OCI-M1 (cell line): ENCODE measurements around the gene CACNA1I.

Experiments
- DNase-seq: peaks from one replicate; lab custom pipeline; 2025; lab: John Stamatoyannopoulos, UW

Gene CACNA1I

DNA sequence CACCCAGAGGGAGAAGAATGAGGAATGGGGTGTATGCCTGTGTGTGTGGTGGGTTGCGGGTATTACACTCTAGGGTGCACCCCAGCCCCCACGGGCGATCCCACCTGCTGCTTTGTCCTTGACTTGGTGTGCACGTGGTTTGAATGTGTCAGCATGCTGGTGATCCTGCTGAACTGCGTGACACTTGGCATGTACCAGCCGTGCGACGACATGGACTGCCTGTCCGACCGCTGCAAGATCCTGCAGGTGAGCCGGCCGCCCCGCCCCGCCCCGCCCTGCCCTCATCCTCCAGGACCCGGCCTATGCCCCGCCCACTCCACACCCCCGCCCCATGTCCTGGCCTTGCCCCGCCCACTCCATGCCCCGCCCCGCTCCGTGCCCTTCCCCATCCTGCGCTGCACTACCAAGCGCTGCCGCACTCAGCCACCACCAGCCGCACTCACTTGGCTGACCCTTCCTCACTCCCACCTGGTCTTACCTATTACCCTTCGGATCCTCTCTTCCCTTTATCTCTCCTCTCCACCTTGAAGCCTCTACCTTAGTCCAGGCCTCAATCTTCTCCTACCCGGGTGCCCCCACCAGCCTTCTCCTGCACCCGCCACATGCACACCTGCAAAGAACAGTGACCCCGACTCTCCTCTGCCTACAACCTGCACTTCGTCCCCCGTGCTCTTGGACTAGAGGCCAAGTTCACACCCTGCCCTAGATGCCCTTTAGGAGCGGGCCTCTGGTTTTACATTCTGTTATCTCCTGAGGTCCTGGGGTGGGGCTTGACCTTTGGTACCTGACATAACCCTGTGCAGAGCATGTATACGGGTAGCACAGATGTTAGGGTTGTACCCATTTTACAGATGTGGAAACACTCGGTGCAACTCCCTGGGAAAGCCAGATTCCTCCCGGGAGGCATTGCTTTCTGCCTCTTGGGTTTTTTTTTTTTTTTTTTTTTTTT is 27.7 kb downstream of the CACNA1I start:
- DNase-seq = no peak

DNA sequence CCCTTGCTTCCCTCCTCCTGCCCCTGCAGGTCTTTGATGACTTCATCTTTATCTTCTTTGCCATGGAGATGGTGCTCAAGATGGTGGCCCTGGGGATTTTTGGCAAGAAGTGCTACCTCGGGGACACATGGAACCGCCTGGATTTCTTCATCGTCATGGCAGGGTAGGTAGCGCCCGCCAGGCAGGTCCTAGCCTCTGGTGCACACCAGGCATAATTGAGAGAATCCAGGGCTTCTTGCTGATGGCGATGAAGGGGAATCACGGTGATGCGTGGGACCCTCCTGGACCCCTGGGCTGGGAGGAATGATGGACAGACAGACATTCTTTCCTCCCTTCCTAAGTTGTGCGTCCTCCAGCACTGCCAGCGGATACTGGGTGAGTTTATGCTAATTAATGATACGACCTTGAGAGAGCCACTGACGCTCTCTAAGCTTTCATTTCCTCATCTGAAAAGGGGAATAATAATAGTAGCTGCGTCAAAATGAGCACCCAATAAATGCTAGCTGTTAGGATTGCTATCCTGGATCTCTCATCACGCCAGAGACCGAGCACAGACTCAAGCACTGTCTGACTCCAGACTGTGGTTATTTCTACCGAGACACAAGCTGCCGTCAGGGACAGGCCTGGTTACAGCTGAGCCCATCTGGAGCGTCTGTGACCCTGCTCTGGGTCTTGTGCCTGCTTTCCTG is 30.1 kb downstream of the CACNA1I start:
- no peak for DNase-seq

DNA sequence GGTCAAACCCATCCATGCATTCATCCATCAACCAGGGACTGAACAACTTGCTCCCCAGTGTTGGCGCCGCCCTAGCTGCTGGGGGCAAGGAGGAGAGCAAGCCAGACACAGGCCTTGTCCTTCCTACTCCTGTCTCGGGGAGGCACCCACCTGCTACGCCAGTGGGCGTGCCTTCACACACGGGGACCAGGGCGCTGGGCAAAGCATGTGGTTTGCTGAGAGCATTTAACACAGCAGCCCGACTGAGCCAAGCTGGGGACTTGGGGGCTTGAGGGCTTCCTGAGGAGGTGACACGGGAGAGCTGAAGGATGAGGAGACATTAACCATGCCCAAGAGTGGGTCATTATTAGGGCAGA is 30.6 kb downstream of the CACNA1I start:
- DNase-seq = no peak

DNA sequence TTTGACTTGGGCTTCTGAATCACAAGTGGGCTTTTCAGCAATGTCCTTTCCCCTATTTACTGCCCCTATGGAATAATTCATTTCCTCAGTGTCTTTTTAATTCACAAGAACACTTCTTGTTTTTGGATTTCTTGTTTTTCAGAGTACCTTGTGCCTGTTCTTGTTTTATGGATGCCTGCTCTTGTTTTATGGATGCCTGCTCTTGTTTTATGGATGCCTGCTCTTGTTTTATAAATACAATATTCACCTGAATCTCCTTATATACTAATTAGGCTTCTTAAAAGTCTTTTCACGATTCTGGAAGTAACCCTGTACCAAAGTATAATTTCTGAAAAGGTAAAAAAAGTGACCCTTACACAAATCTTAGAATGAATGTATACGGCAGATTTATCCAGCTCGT is 32.8 kb downstream of the CACNA1I start:
- DNase-seq = no peak

DNA sequence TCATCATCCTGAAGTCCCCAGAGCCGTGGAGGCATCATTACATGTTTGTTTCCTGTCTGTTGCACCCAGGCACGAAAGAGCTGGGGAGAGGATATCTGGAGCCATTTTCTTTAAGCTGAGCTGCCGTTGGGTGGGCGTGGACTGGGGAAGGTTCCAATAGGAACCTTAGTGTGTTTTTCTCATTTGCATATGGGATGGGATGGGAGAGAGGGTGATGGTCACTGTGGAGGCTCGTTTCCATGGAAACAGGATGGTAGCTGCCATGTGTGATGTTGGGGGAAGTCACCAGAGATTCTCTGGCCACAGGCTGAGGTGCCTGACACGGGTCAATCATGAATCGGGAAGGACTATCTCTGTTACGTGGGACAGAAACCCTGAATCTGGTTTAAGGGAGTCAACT is 39.7 kb downstream of the CACNA1I start:
- DNase-seq = no peak

DNA sequence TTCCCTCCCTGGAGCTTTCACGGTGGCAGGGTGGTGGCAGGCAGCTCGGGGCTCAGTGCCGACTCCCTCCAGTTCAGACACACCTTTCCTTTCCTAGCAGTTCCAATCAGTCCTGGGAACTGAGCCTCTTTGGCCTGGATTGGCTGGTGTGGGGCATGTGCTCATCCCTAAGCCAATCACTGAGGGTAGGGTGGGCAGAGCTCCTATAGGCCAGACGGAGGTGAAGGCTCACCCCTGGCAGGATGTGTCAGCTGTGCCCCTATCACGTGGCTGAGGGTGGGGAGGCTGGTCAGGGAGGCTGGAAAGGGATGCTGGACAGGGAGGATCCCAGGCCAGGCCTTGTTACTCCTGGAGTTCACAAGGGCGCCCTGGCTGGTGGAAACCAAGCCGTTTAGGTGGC is 40.2 kb downstream of the CACNA1I start:
- no peak for DNase-seq

DNA sequence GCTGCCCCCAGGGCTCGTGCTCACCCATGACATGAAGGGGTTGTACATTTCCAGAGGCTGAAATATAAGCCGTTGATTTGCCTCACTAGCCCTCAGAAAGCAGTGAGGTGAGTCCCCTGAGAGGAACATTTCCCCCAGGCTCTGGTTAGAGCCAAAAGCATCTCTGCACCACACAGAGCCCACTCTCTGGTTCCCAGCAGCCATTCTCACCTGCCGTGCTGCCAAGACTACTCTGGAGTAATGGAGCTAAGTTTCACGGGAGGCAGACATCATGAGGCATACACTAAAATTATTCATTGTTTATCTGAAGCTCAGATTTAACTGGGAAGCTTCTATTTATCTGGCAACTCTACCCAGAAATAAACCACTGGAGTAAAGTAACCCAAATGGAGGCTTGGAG is 40.8 kb downstream of the CACNA1I start:
- no peak for DNase-seq

DNA sequence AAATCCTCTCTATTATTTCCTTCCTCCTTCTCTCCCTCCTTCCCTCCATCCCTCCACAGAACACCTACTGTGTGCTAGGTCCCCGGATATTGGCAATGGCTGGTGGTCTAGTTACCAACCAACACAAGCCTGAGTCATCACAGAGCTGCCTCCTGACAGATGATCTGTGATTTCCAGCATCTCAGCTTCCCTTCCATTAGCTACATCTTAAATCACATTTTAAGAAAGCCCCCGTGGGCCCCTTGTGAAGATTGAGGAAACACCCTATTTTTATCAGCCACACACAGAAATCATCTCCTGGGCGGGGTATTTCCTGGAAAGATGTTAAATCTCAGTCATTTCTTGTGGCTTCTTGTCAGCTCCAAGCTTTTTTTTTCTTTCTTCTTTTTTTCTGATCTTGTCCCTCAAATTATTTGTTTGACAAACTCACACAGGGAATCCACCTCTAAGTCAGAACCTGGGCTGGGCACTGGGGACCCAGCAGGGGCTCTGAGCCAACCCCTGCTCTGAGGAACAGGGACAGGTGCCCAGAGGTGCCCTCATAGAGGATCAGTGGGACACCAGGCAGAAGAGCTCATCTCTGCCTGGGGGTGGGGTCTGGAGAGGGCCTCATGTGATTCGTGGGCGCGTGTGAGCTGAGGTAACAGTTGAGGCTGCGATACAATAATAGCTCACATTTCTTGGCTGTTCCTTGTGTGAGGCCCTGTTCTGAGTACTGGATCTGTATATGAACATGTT is 42.4 kb downstream of the CACNA1I start:
- peak; percentile 24 for DNase-seq

DNA sequence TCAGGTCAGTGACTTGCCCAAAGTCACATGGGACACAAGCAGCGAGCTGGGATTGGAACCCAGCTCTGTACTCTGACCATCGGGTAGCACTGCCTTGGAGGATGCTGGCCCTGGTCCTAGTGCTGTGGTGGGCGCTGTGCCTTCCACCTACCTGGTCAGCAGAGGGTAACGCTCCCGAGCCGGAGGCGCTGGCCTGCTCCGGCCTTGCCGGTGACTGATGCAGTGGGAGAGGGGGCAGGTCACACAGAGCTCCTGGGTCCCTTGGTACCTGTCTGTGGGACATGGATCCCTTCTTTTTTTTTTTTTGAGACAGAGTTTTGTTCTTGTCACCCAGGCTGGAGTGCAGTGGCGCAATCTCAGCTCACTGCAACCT is 43.0 kb downstream of the CACNA1I start:
- DNase-seq = no peak

DNA sequence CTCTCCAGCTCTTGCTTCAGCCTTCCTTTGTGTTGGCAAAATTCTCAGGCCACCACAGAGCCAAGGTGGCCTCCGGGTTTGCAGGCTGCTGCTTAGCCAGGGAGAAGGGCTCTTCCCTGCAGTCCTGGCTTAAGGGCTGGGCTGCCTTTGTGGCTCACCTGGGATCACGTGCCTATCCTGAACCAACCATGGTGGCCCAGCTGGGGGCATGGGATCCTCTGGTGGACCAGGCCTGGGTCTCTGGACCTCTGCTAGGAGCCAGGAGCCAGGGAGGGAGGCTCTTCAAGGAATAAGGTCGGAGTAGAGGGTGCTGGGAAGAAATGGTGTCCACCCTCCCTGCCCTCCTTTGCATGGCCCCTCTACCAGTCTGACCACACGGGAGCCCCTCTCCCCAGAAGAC is 43.9 kb downstream of the CACNA1I start:
- DNase-seq = no peak

DNA sequence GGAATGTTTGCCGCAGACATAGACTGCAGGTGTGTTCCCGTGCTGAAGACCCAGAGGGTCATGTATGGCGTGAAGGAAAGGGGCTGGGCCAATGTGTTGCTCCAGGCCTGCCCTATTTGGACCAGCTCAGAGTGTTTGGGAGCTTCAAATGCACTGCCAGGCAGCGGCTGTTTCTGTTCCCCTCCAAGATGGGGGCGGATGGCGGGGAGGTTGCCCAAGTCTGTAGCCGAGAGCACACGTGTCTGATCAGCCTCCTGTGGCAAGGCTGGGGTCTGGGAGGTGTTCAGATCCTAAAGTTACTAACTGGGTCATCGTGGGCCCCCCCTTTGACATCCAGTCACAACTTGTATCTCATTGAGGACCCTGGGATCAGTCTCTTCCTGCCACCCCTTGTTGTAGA is 45.5 kb downstream of the CACNA1I start:
- DNase-seq = no peak

DNA sequence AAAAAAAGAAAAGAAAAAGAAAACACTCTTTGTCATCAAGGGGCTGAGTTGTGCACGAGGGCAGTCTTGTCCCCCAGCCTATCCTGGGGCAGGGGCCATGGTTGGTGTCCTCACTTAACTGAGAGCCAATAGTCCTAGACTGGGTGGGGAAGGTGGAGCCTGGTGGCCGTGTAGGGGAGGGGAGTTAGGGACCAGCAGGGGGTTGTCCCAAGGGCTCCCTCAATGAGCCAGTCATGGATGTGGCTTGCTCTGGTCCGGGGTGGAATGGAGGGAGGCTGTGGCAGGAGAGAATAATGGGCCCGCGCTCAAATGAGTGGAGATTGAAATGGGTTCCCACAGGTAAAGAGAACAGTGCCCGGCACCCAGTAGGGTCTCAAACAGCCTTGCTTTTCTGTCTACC is 46.2 kb downstream of the CACNA1I start:
- no peak for DNase-seq

DNA sequence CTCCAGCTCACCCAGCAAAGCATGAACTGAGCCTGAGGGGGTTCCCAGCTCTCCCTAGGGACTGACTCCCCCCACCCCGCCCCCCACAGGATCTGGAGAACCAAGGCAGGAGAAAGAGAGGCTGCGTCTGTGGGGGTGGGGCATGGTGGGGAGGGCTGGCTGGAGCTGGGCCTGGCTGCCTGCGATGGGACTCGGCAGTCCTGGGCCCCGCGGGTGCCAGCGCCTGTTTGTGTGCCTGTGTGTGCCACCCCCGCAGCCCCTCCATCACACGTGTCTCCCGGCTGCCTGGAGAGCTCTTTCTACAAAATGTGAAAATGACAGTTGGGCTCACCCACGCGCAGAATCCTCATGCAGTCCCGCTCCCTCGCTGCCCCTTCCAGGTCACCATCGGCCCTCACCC is 46.8 kb downstream of the CACNA1I start:
- no peak for DNase-seq

DNA sequence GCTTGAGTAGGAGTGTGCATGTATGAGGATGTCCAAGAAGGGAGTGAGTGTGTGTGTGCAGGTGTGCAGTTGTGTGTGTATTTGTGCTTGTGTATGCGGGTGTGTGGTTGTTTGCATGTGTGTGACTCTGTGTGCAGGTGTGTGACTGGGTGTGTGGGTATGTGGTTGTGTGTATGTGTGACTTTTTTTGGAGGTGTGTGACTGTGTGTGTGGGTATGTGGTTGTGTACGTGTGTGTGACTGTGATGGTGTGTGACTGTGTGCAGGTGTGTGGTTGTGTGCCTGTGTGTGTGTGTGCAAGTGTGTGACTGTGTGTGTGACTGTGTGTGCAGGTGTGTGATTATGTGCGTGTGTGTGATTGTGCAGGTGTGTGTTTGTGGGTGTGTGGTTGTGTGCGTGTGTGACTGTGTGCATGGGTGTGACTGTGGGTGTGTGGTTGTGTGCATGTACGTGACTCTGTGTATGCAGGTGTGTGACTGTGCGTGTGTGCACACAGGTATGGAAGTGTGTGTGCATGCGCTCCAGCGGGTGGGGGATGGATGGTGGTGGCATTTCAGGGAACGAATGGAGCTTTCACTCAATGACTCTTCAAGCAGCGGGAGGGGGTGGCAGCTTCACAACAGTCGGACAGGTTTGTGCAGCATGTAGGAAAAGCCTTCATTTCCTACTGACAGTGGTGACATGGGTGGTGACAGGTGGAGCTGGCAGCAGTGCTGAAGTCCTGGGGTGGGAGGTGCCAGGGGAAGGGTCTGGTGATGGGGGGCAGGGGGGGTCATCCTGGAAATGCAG is 47.6 kb downstream of the CACNA1I start:
- no peak for DNase-seq

DNA sequence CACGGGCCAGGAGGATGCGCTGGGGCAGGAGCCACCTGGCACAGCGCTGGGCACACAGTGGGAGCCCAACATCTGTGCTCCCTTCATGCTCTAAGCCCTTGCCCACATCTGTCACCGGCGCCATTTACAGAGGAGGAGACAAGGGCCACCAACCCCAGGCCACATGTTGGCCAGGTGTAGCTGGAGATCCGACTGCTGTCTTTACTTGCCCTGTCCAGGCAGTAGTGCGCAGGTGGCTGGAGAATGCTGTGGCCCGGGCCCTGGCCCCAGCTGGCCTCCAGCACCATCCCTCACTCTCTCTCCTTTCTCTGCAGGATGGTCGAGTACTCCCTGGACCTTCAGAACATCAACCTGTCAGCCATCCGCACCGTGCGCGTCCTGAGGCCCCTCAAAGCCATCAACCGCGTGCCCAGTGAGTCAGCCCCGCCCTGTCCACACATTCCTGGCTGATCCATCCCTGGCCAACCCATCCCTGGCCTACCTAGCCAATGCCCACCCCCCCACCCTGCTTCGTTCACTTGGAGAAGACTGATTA is 48.5 kb downstream of the CACNA1I start:
- DNase-seq = no peak

DNA sequence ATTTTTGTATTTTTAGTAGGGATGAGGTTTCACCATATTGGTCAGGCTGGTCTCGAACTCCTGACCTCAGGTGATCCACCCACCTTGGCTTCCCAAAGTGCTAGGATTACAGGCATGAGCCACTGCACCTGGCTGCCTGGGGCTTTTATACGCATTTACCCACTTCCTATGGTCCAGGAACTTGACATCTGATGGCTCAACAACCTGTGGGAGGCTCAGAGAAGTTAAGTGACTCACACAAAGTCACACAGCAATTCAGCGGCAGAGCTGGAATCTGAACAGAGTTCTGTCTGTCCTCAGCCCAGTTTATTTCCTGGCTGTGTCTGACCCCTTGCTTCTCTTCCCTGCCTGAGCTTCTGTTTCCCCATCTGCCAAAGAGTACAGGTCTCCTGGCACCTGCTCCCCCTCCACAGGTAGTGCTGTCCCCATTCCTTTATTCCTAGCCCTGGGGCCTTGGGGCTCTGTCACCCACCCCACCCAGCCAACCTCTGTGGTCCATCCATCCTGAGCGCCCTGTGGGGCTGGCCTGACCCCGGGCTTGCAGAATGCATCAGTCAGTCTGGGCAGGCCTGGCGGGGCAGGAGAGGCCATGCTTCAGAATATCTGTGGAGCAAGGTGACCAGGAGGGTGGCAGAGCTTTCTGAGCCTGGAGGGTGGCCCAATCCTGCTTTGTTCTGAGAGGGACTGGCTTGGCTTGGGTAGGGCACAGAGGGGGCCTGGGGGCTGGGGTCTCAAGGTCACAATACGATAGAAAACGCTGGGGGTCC is 50.6 kb downstream of the CACNA1I start:
- DNase-seq = no peak

DNA sequence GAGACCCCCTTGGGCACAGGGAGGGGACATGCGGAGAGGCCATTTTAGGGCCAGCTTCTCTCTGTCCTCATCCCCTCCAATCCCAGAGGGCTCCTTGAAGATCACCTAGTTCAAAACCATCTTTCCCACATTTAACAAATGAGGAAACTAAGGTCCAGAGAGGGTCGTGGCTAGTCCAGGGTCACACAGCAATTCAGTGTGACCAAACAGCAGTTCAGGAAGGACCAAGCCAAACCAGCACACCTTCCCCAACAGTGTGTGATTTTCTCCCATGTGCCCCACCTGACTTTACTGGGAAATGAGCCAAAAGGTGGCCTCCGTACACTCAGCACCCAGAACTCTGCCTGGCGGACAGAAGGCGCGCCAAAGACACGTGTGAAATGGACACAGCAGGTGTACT is 51.3 kb downstream of the CACNA1I start:
- DNase-seq = no peak

DNA sequence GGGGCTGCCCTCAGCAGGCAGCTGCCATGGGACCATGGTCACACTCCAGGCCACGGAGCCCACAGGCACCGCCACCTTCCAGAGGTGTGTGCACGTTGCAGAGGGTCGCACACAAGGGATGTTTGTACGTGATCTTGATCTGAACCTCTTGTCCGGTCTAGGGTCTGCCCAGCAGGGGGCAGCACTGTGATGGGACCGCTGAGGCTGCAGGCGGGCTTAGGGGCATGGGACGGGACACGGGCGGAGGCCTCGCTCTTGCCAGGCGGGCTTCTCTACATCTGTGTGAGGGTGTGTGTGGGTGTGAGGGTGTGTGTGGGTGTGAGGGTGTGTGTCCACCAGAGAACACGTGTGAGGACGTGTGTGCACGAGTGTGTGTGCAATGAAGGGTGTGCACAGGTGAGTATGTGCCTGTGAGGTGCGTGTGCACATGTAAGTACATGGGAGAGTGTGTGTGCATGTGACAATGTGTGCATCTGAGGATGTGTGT is 52.4 kb downstream of the CACNA1I start:
- DNase-seq = peak; percentile 8

DNA sequence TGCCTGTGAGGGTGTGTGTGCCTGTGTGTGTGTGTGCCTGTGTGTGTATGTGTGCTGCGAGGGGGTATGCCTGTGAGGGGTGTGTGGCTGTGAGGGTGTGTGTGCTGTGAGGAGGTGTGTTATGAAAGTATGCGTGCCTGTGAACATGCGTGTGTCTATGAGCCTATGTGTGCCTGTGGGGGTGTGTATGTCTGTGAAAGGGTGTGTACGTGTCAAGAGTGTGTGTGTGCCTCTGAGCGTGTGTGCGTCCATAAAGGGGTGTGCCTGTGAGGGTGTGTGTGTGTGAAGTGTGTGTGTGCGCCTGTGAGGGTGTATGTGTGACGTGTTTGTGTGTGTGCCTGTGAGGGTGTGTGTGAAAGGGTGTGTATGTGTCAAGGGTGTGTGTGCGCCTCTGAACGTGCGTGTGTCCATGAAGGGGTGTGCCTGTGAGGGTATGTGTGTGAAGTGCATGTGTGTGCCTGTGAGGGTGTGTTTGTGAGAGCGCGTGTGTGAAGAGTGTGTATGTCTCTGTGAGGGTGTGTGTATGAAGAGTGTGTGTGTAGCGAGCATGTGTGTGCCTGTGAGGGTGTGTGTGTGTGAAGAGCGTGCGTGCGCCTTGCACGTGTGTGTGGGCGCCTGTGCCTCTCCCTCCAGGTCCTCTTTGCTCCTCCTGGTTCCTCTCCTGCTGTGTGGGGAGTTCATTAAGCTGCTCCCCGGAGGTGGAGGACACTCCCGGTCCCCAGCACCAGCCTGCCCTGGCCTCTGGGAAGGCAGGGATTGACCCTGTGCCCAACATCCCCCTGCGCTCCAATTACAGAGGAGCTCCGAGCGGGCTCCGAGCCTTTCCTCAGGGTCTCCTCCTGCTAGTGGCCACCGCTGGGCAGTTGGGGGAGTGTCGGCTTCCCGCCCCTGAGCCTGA is 53.3 kb downstream of the CACNA1I start:
- no peak for DNase-seq

DNA sequence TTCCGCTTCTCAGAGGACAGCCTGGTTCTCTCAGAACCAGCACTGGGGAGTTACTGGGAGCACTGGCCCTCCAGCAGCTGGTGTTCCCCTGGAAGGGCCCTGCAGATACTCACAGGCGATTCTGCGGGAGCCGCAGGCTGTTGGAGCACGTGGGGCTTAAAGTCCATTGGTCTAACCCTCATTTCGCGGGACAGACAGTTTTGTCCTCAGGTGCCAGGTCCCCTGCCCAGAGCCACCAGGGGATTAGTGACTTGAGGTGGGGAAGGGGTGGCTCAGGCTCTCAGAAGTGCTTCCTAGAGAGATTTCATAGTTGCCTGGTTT is 53.9 kb downstream of the CACNA1I start:
- no peak for DNase-seq
